RCC 7860 (cell line): ENCODE data around the gene SCGB1C1.
"Not testable (repeated sequence)": the region's sequence is repeated elsewhere in the genome, so short reads cannot be mapped to it uniquely, and the experiment has no call there.

Source experiments
- DNase-seq: peaks from one replicate; pipeline ENCODE4 v3.0.0-alpha.2; 2015; ENCODE audit warnings: low spot score
- FAIRE-seq: peaks from 2 replicates; lab custom pipeline; 2012; peaks lifted over from hg19 to GRCh38; lab: Jason Lieb, UNC

The SCGB1C1 gene

GRCh38 chr11:236774-237767 lies 44.2 kb downstream of the SCGB1C1 start, which contains the start of gene PSMD13:
TSS of gene PSMD13 (plus strand) at chr11:236976. CDS start at chr11:237050, 74 bp downstream.
- FAIRE-seq, result no peak
- peak; percentile 46 for DNase-seq

- FAIRE-seq, DNase-seq: not testable (repeated sequence)
These were observed 45.5 kb downstream of the SCGB1C1 start for GRCh38 chr11:238346-238745.

DNA sequence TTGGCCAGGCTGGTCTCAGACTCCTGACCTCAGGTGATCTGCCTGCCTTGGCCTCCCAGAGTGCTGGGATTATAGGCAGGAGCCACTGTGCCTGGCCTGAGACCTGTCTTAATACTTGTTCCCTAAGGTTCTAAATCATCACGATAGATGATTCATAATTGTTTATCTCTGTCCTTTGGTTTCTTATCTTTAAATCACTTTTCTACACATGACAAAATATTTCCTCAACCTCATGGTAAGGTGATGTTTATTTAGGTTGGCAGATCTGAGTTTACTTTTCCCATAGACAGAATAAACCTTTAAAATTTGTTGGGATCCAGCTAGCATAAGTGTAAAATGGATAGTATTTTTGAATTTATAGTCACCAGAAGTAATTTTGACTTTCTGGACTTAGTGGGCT lies 47.4 kb downstream of the SCGB1C1 start:
- no peak for FAIRE-seq
- no peak for DNase-seq

DNA sequence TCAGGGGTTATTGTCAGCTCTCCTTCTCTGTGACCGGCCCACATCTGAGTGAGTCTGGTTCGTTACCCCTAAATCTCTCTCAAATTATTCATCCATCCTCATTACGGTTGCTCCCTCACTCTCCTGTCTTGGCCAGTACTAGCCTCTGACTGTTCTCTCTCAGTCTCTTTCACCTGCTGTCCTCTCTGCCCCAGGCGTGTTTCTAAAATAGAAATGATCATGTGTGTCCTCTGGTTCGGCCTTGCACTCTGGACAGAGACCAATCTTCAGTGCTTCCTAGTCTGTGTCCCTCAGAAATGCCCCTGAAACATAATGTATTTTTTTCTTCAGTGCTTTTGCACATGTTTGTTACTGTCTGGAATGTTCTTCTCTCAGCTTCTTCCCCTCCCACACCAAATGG lies 48.8 kb downstream of the SCGB1C1 start:
- FAIRE-seq (no peak), DNase-seq (no peak)
